GM21367 (cell line): ENCODE measurements around the gene NSRP1.
"Not testable (repeated sequence)": the region's sequence is repeated elsewhere in the genome, so short reads cannot be mapped to it uniquely, and the experiment has no call there.

Source experiments
- ATAC-seq: cut with Tn5 transposase; IDR thresholded peaks from one replicate; pipeline ENCODE4 v1.9.1; 2021; ENCODE audit not compliant: unreplicated experiment

NSRP1 gene

GRCh38 chr17:30116661-30117551 is at the start of gene NSRP1:
Gene NSRP1 (plus strand): TSS chr17:30116816. CDS start chr17:30116844, 28 bp downstream.
- peak; percentile 75 for ATAC-seq

DNA sequence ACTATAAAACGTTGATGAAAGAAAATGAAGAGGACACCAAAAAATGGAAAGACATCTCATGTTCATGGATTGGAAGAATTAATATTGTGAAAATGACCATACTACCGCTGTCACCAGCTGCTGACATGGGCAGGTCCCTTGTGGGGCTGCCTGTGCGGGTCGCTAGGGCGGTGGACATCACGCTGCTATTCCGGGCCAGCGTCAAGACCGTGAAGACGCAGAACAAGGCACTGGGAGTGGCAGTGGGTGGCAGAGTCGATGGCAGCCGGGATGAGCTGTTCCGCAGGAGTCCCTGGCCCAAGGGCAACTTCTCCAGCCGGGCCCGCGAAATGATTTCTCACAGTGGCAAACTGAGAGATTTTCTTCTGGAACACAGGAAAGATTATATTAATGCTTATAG is 48.2 kb upstream of the NSRP1 start:
- no peak for ATAC-seq

GRCh38 chr17:30074254-30074653 is 42.4 kb upstream of the NSRP1 start:
- ATAC-seq = no peak

- ATAC-seq = no peak
These were observed 41.9 kb upstream of the NSRP1 start for GRCh38 chr17:30074730-30075129.

DNA sequence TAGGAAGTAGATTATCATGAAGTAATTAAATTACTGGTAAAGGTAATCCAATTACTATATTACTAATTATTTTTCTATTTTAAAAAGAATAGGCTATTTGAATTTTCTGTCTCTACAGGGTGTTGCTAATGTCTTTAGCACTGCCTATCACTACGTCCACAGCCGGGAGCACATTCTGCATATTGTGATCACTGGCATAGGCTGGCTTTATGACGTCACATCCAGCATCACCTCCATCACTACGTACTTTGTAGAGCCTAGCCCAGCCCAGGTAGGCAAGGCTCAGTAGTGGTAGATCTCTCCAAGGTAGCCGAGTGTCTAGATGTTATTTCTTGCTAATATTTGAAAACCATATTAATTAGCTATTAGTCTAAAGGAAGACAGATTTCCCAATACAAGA is 33.8 kb upstream of the NSRP1 start:
- ATAC-seq = no peak

GRCh38 chr17:30084788-30085187 is 31.8 kb upstream of the NSRP1 start:
- ATAC-seq = no peak

- no peak for ATAC-seq
These were observed 29.7 kb upstream of the NSRP1 start for GRCh38 chr17:30086896-30087295.

DNA sequence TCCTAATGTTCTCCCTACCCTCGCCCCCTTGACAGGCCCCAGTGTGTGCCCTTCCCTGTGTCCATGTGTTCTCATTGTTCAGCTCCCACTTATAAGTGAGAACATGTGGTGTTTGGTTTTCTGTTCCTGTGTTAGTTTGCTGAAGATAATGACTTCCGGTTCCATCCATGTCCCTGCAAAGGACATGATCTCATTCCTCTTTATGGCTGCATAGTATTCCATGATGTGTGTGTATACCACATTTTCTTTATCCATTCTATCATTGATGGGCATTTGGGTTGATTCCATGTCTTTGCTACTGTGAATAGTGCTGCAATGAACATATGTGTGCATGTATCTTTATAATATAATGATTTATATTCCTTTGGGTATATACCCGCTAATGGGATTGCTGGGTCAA is 29.2 kb upstream of the NSRP1 start:
- not testable (repeated sequence) for ATAC-seq

GRCh38 chr17:30091121-30091670 is 25.4 kb upstream of the NSRP1 start:
- no peak for ATAC-seq

- ATAC-seq = no peak
These were observed 24.8 kb upstream of the NSRP1 start for GRCh38 chr17:30091771-30092170.

GRCh38 chr17:30092886-30093285 is 23.7 kb upstream of the NSRP1 start:
- ATAC-seq = no peak

GRCh38 chr17:30093463-30094147 is 23.0 kb upstream of the NSRP1 start:
- ATAC-seq = no peak

DNA sequence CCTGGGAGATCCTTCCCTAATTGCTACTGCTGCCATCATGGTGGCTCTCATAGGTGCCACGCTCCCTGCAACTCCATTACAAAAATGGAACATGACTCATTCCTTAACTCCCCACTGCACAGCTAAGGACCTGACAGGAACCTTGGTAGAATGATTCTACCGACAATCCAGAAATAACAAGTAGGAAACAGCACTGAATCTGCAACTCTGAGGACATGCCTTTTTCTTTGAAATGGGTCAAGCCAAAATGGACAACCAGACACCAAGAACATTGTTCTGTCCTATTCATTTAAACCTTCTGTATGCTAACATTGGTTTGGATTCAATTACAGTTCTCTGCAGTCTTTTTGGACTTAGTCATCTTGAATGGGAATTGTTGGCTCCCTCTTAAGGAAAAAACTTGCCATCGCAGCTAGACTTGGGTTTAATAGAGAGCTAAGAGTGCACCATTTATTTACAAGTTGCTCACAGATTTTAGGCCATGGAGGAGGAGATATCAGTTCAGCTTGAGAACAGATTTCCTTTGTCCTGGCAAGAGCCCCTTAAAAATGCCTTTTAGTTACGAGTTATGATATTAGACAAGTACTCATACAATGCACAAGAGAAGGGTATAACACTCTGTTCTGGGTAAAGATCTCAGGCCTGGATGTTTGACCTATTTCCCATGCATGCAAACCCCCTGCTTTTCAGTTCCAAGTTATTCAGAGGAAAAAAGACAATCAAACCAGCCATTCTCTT is 20.9 kb upstream of the NSRP1 start:
- no peak for ATAC-seq

GRCh38 chr17:30101686-30102390 is 14.8 kb upstream of the NSRP1 start:
- no peak for ATAC-seq

DNA sequence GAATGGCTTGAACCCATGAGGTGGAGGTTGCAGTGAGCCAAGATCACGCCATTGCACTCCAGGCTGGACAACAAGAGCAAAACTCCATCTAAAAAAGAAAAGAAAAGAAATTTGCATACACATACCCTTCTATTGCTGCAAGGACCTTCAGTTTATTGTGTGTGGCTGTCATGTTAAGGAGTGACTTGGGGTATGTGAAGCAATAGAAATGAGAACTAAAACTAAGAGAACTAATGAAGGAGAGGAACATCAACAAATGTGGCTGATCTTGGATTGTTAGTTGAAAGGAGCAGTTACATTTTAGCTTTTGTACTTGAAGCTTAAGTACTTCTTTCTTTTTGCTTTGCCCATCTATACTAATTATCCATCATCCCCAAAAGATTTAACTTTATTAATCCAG is 12.7 kb upstream of the NSRP1 start:
- no peak for ATAC-seq

GRCh38 chr17:30104575-30105339 is 11.9 kb upstream of the NSRP1 start:
- no peak for ATAC-seq

- no peak for ATAC-seq
These were observed 3.8 kb upstream of the NSRP1 start for GRCh38 chr17:30112794-30113193.

- ATAC-seq = no peak
These were observed 3.4 kb upstream of the NSRP1 start for GRCh38 chr17:30113213-30113612.

- no peak for ATAC-seq
These were observed 313 bp upstream of the NSRP1 start for GRCh38 chr17:30116345-30116660.

DNA sequence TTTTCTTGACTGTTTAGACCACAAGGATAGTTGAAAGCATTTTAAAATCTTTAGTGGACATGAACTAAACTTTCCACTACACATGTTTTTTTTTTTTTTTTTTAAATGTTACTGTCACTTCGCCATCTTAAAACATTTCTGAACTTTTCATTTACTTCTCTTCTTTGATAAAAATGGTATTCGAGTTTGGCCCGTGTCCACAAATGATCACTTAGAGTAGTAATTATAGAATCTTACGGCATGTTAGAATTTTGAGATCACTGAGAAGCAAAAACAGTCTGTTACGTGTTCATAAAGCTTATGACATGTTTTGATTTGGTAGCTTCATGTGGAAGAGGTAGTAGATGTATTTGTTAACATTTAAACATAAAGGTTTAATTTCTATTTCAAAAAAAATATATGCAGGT is 1.1 kb downstream of the NSRP1 start:
- ATAC-seq = no peak
